GM18951 (cell line): ENCODE results near the gene PIK3C2B.
"Not testable (repeated sequence)": the region's sequence is repeated elsewhere in the genome, so short reads cannot be mapped to it uniquely, and the experiment has no call there.

Source experiments
- POLR2A ChIP-seq: IDR thresholded peaks from 4 replicates; pipeline ENCODE4 v1.6.1; 2011; ENCODE audit warnings: mild to moderate bottlenecking; ENCODE audit not compliant: insufficient read length, insufficient read depth; ENCODE audit errors: extremely low read depth
- in situ Hi-C: fragments of 300-500 bp; cut with MboI; formaldehyde crosslinking; loops from one replicate; pipeline ENCODE4 v1.12.0; 2022; ENCODE audit warnings: low sequenced_read_pairs, mixed read lengths, inconsistent platforms; ENCODE audit not compliant: unreplicated experiment

Gene PIK3C2B, protein sequence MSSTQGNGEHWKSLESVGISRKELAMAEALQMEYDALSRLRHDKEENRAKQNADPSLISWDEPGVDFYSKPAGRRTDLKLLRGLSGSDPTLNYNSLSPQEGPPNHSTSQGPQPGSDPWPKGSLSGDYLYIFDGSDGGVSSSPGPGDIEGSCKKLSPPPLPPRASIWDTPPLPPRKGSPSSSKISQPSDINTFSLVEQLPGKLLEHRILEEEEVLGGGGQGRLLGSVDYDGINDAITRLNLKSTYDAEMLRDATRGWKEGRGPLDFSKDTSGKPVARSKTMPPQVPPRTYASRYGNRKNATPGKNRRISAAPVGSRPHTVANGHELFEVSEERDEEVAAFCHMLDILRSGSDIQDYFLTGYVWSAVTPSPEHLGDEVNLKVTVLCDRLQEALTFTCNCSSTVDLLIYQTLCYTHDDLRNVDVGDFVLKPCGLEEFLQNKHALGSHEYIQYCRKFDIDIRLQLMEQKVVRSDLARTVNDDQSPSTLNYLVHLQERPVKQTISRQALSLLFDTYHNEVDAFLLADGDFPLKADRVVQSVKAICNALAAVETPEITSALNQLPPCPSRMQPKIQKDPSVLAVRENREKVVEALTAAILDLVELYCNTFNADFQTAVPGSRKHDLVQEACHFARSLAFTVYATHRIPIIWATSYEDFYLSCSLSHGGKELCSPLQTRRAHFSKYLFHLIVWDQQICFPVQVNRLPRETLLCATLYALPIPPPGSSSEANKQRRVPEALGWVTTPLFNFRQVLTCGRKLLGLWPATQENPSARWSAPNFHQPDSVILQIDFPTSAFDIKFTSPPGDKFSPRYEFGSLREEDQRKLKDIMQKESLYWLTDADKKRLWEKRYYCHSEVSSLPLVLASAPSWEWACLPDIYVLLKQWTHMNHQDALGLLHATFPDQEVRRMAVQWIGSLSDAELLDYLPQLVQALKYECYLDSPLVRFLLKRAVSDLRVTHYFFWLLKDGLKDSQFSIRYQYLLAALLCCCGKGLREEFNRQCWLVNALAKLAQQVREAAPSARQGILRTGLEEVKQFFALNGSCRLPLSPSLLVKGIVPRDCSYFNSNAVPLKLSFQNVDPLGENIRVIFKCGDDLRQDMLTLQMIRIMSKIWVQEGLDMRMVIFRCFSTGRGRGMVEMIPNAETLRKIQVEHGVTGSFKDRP (N-terminal part only)

GRCh38 chr1:204494281-204495077, at the start of gene PIK3C2B:
Gene PIK3C2B (minus strand): TSS chr1:204494805. CDS start chr1:204469802, 25,003 bp downstream.
- in situ Hi-C loops: no loop called here
- peak; percentile 84 for TF ChIP-seq POLR2A

DNA sequence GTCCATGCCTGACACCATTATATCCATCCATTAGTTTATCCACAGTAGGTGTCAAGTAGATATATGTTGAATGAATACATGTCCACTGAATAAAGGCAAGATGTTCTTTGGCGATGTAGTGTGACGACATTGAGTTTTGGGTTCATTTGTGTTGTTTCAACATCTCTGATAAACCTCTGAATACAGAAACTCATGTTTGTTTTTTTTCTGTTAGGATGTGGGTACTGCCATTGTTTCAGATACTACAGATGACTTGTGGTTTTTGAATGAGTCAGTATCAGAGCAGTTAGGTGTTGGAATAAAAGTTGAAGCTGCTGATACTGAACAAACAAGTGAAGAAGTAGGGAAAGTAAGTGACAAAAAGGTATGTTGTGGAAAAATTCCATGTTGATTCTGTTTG, 49.7 kb upstream of the PIK3C2B start:
- no peak for TF ChIP-seq POLR2A
- in situ Hi-C loops: no loop called here

- no peak for TF ChIP-seq POLR2A
- in situ Hi-C loops: no loop called here
These were observed 47.0 kb upstream of the PIK3C2B start for GRCh38 chr1:204541626-204542025.

DNA sequence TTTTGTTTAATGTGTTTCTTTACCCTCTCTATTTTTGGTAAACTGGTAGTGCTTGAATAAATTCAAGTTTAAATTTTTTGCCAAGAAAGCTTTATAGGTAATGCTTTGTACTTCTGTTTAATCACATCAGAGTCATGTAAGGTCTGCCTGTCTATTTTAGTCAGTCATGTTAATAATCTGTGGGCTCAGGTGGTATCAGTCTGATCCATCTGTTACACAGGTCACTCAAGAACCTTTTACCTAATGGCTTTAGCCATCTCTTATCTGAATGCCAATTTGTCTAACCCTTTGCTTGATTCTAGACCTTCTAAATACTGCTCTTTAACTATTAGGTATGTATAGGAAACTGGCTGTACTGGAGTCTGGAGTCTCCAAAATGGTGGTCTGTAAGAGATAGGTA, 38.2 kb upstream of the PIK3C2B start:
- TF ChIP-seq POLR2A: no peak

GRCh38 chr1:204530932-204531331, 36.3 kb upstream of the PIK3C2B start:
- in situ Hi-C loops: no loop called here
- no peak for TF ChIP-seq POLR2A

More for the DNA sequence above, 38.2 kb upstream of the PIK3C2B start:
- in situ Hi-C loops: no loop called here

DNA sequence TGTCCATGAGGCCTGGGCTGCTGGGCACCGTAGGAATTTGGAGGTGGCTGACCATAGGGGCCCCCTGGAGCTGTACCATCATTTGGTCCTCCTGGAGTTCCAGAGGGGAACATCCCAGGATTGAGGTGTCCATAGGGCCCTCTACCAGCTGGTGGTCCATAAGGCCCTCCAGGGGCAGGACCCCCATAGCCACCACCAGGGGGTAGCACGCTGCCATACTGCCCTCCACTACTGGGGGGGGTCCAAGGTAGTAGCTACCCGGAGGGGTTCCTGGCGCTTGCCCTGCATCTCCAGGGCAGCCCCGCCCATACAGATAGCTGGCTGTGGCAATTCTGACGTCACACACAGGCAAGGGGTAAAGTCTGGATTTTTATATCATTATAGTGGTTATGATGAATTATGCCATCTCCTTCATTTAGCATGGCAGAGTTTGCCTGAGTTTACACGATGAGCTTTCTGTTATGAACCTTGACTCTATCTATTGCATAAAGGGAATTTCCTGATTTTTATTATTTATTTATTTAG, 34.8 kb upstream of the PIK3C2B start:
- in situ Hi-C loops: no loop called here
- no peak for TF ChIP-seq POLR2A

DNA sequence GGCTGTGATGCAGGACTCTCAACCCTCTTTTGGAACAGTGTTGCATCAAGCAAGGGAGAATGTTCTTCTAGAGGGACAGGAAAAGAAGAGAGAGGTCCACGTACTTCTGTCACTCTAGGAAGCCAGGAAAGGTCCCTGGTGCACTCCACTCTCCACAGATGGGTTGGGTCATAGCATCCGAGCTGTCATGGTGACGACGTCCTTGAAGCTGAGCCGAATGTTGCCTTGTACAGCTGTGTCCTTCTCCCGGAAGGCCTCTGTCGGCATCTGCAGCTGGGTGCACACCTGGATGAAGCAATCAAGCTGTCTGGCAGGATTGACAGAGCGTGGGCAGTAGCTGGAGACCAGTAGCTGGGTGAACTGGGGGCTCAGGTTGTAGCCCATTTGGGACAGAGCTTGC, 34.1 kb upstream of the PIK3C2B start:
- TF ChIP-seq POLR2A: no peak
- in situ Hi-C loops: no loop called here

DNA sequence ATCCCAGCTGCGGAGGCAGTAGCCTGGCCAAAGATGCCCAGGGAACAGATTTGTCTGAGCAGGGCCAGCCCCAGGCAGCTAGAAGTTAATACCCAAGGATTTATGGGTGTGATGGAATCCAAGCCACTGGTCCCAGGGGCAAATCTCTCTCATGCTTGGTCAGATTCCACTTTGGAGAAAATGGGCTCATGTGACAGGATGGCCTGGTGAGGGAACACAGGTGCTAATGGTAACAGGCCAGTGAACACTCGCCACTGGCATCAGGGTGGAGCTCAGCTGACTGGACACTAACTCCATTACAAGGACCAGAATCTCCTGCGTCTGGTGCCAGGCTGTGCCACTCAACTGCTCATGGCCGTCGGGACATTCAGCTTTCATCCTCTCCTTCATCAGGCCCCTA, 33.6 kb upstream of the PIK3C2B start:
- TF ChIP-seq POLR2A: no peak

GRCh38 chr1:204524986-204525385, 30.4 kb upstream of the PIK3C2B start:
- TF ChIP-seq POLR2A: no peak
- in situ Hi-C loops: no loop called here

More for the DNA sequence above, 33.6 kb upstream of the PIK3C2B start:
- in situ Hi-C loops: no loop called here

DNA sequence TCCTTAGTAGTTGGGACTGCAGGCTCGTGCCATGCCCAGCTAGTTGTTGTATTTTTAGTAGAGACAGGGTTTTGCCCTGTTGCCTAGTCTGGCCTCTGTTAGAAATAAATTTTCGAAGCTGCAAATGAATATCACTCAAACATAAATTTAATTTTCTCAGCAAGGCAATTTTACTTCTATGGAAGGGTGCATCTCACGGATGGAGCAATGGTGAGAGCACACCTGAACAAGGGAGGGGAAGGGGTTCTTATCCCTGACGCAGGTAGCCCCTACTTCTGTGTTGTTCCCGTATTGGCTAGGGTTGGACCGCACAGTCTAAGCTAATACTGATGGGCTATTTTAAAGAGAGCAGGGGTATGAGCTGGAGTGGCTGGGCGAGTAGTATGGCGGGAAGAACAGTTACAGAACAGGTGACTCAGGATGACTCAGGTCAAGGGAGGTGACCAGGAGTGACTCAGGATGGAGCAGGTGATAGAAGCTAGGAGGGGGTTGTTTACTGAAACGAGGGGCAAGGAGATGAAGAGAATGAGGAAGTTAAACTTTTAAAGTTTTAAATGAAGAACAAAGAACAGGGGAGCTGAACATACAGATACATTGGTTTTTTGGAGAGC, 29.1 kb upstream of the PIK3C2B start:
- no peak for TF ChIP-seq POLR2A

DNA sequence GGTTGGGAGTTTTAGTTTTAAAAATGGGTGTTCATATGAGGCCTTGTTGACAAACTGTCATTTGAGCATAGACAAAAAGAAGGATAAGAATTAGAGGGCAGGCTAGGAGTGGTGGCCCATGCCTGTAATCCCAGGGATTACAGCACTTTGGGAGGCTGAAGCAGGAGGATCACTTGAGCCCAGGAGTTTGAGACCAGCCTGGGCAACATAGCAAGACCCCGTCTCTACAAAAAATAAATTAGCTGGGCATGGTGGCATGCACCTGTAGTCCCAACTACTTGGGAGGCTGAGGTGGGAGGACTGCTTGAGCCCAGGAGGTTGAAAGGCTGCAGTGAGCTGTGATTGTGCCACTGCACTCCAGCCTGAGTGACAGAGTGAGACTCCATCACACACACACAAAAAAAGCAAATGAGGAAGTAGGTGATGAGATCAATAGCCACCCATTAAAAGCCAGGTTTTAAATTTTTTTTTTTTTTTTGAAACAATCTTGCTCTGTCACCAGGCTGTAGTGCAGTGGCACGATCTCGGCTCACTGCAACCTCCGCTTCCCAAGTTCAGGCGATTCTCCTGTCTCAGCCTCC, 27.4 kb upstream of the PIK3C2B start:
- in situ Hi-C loops: not testable (repeated sequence)

More for the DNA sequence above, 29.1 kb upstream of the PIK3C2B start:
- in situ Hi-C loops: no loop called here
